Lower leg skin (tissue), 3 donors: ENCODE data around the gene PNPLA2.

Source experiments
- CTCF ChIP-seq, 3 donors: fragments of 450-650 bp; IDR thresholded peaks; one replicate each; pipeline ENCODE4 v1.5.1; 2016; ENCODE audit warnings: antibody characterized with exemption in 3 of 3, mild to moderate bottlenecking in 3 of 3, moderate library complexity in 2 of 3
- POLR2A ChIP-seq, 2 donors: fragments of 450-650 bp; IDR thresholded peaks; one replicate each; pipeline ENCODE4 v1.6.1; 2016 to 2017; ENCODE audit warnings: antibody characterized with exemption in 2 of 2, mild to moderate bottlenecking in 1 of 2, moderate library complexity in 1 of 2

GRCh38 chr11:829847-830294, 11.2 kb downstream of the PNPLA2 start:
- TF ChIP-seq CTCF (IDR thresholded peaks at IDR 0.05) (no peak), POLR2A (IDR thresholded peaks at IDR 0.05) (no peak)
